GM12864 (cell line): ENCODE measurements around the gene EVA1B.

Experiments
- DNase-seq: peaks from one replicate; pipeline ENCODE4 v3.0.0-alpha.2; 2011; ENCODE audit warnings: low read depth
- H3K4me3 ChIP-seq: 2 replicates; pipeline ENCODE4 v1.5.1; 2011; ENCODE audit warnings: mild to moderate bottlenecking, low read depth, low read length, control low read depth
- CTCF ChIP-seq: IDR thresholded peaks from 2 replicates; pipeline ENCODE4 v1.5.1; 2011; ENCODE audit warnings: low read depth, mild to moderate bottlenecking, moderate library complexity, low read length, control low read depth, inconsistent platforms; ENCODE audit errors: missing control alignments

The EVA1B gene

DNA sequence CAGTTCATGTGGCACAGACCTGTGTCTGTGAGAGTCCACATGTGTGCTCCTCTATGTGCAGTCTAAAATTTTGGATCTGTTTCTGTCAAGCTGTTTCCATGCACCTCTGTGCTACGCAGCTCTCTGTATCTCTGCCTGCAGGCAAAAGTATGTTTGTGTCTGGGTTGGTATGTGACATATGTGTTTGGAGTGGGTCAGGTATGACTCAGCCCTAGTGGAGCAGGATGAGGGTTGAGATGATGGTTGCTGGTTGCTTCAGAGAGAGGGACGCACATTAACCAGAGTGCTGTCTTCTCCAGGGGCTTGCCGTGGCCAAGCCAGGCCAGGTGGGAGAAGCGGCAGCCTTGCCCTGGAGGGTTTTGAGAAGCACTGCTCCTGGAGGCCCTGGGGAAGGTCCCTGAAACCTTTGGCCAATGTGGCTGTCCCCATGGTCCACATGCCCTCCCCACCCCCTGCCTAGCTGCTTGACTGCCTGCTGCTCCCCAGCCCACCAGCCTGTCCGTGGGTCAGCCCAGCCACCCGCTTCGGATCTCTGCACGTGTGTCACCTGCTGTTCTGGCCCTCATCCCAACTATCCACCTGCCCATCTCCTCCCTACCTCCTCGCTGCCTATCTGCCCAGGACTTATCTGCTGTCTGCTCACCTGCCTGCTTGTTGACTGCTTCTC is 4.1 kb upstream of the EVA1B start:
- no peak for DNase-seq
- H3K4me3 ChIP-seq: no peak overlapping the region
- no peak for TF ChIP-seq CTCF

DNA sequence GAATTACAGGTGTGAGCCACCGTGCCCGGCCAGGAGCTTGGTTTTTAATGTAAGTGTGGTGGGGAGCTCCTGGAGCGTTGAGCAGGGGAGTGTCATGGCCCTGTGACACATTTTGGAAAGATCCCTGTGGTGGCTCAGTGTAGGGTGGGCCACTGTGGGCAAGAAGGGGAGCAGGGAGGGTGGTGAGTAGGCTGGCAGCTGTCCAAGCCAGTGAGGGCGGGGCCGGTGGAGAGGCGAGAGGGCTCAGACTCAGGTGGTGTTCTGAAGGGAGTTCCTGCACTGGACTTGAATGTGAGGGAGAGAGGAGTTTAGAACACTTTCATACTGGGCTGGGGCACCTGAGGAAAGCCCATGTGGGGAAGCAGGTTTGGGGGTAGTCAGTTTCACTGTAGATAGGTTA is 3.1 kb upstream of the EVA1B start:
- H3K4me3 ChIP-seq: no peak overlapping the region
- no peak for TF ChIP-seq CTCF
- DNase-seq: no peak

- DNase-seq: no peak
- TF ChIP-seq CTCF: no peak
- no peak overlapping the region for H3K4me3 ChIP-seq
These were observed 883 bp upstream of the EVA1B start for GRCh38 chr1:36324353-36324703.

GRCh38 chr1:36322786-36323635 is 434 bp downstream of the EVA1B start:
- DNase-seq: no peak
- no peak for TF ChIP-seq CTCF

GRCh38 chr1:36322041-36322785 is 1.2 kb downstream of the EVA1B start:
- DNase-seq: no peak
- TF ChIP-seq CTCF: no peak
- no peak overlapping the region for H3K4me3 ChIP-seq

More at GRCh38 chr1:36322786-36323635, 434 bp downstream of the EVA1B start:
- peak overlapping the region; percentile 64 for H3K4me3 ChIP-seq

GRCh38 chr1:36321119-36321951 is 2.1 kb downstream of the EVA1B start:
- no peak for TF ChIP-seq CTCF
- DNase-seq: no peak
- no peak overlapping the region for H3K4me3 ChIP-seq
